WERI-Rb-1 (cell line): ENCODE data around the gene IL1RAPL2.

Experiments used
- DNase-seq: peaks from one replicate; pipeline ENCODE4 v3.0.0-alpha.2; 2020
- H3K27ac ChIP-seq: fragments of 250-450 bp; sonication (Bioruptor Pico); 2 replicates; pipeline ENCODE4 v1.5.1; 2020; ENCODE audit warnings: mild to moderate bottlenecking, moderate library complexity
- H3K27me3 ChIP-seq: fragments of 250-450 bp; sonication (Bioruptor Pico); 2 replicates; pipeline ENCODE4 v1.5.1; 2021; ENCODE audit warnings: mild to moderate bottlenecking, low read depth, moderate library complexity; ENCODE audit not compliant: insufficient read depth, severe bottlenecking
- H3K36me3 ChIP-seq: fragments of 250-450 bp; sonication (Bioruptor Pico); 2 replicates; pipeline ENCODE4 v1.5.1; 2020; ENCODE audit warnings: mild to moderate bottlenecking, moderate library complexity
- H3K4me3 ChIP-seq: 2 replicates; pipeline ENCODE4 v1.5.1; 2011; ENCODE audit warnings: low read depth, mild to moderate bottlenecking, control low read depth, low read length
- H3K9me3 ChIP-seq: fragments of 250-450 bp; sonication (Bioruptor Pico); 2 replicates; pipeline ENCODE4 v1.5.1; 2021; ENCODE audit warnings: mild to moderate bottlenecking, moderate library complexity; ENCODE audit not compliant: severe bottlenecking
- TF ChIP-seq, protein P1 (sequence below): IDR thresholded peaks from 2 replicates; pipeline ENCODE4 v1.5.1; 2011; ENCODE audit warnings: low read depth, mild to moderate bottlenecking, control low read depth, inconsistent platforms, low read length

The IL1RAPL2 gene

DNA sequence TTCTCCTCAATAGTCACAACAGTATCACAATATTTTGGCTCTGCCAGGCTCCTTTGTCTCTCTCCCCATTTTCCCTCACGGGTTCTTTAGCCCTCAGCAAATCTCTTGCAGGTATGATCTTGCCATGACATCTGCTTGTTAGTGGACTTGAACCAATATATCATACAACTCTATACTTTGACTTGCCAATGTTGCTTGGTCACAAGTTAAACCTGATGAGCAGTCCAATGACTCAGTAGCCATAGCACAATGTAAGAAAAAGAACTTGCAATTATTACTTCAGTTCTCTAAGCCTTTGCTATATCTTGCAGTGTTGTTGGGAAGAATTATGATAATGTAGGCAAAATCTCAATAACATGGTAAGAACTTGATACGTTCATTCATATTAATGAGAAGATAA, 1081.8 kb downstream of the IL1RAPL2 start:
- no peaks in the 10 kb centered on the region for H3K9me3 ChIP-seq
- TF ChIP-seq, protein P1, sequence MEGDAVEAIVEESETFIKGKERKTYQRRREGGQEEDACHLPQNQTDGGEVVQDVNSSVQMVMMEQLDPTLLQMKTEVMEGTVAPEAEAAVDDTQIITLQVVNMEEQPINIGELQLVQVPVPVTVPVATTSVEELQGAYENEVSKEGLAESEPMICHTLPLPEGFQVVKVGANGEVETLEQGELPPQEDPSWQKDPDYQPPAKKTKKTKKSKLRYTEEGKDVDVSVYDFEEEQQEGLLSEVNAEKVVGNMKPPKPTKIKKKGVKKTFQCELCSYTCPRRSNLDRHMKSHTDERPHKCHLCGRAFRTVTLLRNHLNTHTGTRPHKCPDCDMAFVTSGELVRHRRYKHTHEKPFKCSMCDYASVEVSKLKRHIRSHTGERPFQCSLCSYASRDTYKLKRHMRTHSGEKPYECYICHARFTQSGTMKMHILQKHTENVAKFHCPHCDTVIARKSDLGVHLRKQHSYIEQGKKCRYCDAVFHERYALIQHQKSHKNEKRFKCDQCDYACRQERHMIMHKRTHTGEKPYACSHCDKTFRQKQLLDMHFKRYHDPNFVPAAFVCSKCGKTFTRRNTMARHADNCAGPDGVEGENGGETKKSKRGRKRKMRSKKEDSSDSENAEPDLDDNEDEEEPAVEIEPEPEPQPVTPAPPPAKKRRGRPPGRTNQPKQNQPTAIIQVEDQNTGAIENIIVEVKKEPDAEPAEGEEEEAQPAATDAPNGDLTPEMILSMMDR, result no peak
- H3K4me3 ChIP-seq, result no peak overlapping the region
- peaks cover 47% of the 10 kb centered on the region for H3K27me3 ChIP-seq
- DNase-seq, result no peak
- H3K36me3 ChIP-seq, result no peaks in the 10 kb centered on the region
- no peak overlapping the region for H3K27ac ChIP-seq

DNA sequence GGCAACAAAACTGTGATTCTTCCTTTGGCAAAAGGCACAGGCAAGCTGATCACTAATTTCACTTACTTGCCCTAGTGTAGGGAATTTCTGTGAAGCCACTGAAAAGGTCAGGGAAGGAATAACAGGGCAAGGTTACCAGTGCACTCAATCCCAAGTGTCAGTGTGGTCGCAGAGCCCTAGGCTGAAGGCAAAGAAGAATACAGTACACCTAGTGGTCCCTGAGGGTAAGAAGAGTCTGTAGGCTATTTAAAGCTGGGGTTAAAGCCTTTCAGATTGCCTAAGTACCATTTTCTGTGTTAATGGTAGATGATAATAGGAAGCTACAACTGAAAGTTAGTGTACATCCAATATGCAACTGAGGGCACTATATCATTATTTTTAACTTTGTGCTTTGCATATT, 1082.7 kb downstream of the IL1RAPL2 start:
- H3K9me3 ChIP-seq, result no peaks in the 10 kb centered on the region
- TF ChIP-seq, protein P1, result no peak
- H3K36me3 ChIP-seq, result no peaks in the 10 kb centered on the region
- no peak overlapping the region for H3K27ac ChIP-seq
- peaks cover 40% of the 10 kb centered on the region for H3K27me3 ChIP-seq
- DNase-seq, result no peak
- no peak overlapping the region for H3K4me3 ChIP-seq

DNA sequence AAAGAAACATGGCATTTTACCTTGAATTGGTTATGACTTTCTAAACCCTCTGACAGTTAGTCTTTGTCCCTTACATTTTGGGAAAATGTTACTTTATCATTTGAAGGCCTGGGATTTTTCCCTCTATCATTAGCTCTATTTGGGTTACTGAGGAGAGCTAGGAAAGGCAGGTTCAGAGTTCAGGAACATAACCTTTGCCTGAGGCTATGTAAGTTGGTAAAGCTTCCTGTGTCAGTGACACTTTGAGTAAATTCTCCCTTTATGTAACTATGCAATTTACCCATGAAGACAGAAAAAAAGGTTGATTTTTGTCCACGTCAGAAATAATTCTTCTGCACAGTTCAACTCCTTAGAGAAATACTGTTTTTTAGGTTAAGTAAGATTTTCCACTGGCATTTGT, 1084.6 kb downstream of the IL1RAPL2 start:
- Histone ChIP-seq H3K36me3 (no peaks in the 10 kb centered on the region), H3K4me3 (no peak overlapping the region), H3K9me3 (no peaks in the 10 kb centered on the region), H3K27ac (no peak overlapping the region), H3K27me3 (peaks cover 39% of the 10 kb centered on the region)
- no peak for DNase-seq
- TF ChIP-seq, protein P1, result no peak

DNA sequence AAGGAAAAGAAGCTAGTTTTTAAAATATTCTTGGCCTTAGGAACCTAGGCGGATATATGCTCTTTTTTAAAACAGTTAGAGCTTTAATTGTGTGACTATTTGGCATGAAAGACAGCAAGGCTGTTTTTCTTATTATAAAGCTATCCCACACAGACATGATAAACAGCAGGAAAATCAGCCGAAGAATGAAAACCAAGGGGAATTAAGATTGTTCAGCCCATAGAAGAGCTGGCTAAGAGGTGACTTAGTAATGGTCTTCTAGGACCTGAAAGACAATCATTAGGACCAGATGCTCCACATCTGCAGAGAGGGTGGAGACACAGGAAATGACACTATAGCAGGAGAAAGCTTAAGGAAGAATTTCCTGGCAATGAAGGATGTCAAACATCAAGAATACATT, 1085.0 kb downstream of the IL1RAPL2 start:
- Histone ChIP-seq H3K27ac (no peak overlapping the region), H3K9me3 (no peaks in the 10 kb centered on the region), H3K27me3 (peaks cover 37% of the 10 kb centered on the region), H3K4me3 (no peak overlapping the region), H3K36me3 (no peaks in the 10 kb centered on the region)
- no peak for DNase-seq
- TF ChIP-seq, protein P1, result no peak

DNA sequence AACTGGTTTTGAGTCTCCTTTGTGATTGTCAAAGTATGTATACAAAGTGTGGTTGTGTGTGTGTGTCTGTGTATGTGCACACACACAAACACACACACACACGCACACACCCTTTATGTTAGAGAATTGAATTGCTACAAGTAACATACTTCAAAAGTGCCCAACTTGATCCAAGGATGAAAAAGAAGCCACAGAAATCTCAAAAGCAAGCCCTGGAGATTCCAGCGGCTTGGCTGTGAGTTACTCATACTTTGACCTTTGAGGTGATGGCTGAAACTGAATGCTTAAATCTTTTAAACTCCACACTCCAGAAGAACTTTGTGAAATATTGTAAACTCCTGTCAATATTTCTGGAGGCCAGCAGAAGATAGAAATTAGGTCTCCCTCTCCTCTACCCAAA, 1087.9 kb downstream of the IL1RAPL2 start:
- TF ChIP-seq, protein P1, result no peak
- H3K4me3 ChIP-seq, result no peak overlapping the region
- no peak overlapping the region for H3K27ac ChIP-seq
- no peak for DNase-seq
- H3K27me3 ChIP-seq, result peaks cover 19% of the 10 kb centered on the region
- H3K9me3 ChIP-seq, result no peaks in the 10 kb centered on the region
- H3K36me3 ChIP-seq, result no peaks in the 10 kb centered on the region

DNA sequence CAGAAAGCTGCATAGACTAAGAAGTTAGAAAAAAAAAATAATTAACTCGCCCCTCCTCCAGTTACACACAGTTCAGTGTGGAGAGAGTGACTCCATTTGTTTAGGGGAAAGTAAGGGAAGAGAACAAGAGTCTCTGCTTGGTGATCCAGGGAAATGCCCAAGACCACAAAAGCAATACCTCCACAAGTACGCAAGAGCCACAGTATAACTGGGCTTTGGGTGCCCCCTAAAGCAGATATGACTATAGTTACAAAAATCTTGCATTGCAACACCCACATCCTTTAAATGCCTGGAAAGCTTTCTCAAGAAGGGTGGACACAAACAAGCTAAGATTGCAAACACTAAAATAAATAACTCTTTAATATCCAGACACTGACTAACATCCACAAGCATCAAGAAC, 1092.1 kb downstream of the IL1RAPL2 start:
- H3K27me3 ChIP-seq, result peaks cover 13% of the 10 kb centered on the region
- no peak overlapping the region for H3K27ac ChIP-seq
- no peak overlapping the region for H3K4me3 ChIP-seq
- H3K36me3 ChIP-seq, result no peaks in the 10 kb centered on the region
- no peaks in the 10 kb centered on the region for H3K9me3 ChIP-seq
- DNase-seq, result no peak
- TF ChIP-seq, protein P1, result no peak
